Stimulated activated CD4-positive, alpha-beta T cell treated with anti-CD3 and anti-CD28 coated beads, Interleukin-2, amount 100 ng/mL, for 4 hours (primary cell): ENCODE results near the gene DNAJC4.
A peak's percentile ranks its signal among the peaks of the same experiment; 100 is the strongest.

Source experiments
- DNase-seq: peaks from one replicate; pipeline ENCODE4 v3.0.0-alpha.2; 2020; ENCODE audit warnings: low read depth

The DNAJC4 gene

GRCh38 chr11:64230171-64230984, at the start of gene DNAJC4:
TSS of gene DNAJC4 (plus strand) at chr11:64230548. CDS start at chr11:64230855, 307 bp downstream.
- DNase-seq, result peak; percentile 77

GRCh38 chr11:64180891-64181290, 49.5 kb upstream of the DNAJC4 start:
- no peak for DNase-seq

- no peak for DNase-seq
These were observed 48.6 kb upstream of the DNAJC4 start for GRCh38 chr11:64181506-64182411.

- no peak for DNase-seq
These were observed 46.5 kb upstream of the DNAJC4 start for GRCh38 chr11:64183890-64184289.

- DNase-seq, result no peak
These were observed 45.1 kb upstream of the DNAJC4 start for GRCh38 chr11:64185175-64185692.

GRCh38 chr11:64185693-64186491, 44.5 kb upstream of the DNAJC4 start, which contains the start of gene STIP1:
TSS of gene STIP1 (plus strand) at chr11:64186171. CDS start at chr11:64186262, 91 bp downstream.
- DNase-seq, result peak; percentile 99

- no peak for DNase-seq
These were observed 43.7 kb upstream of the DNAJC4 start for GRCh38 chr11:64186492-64187165.

GRCh38 chr11:64192434-64192833, 37.9 kb upstream of the DNAJC4 start:
- DNase-seq, result no peak

- no peak for DNase-seq
These were observed 33.7 kb upstream of the DNAJC4 start for GRCh38 chr11:64196626-64197025.

GRCh38 chr11:64198511-64198910, 31.8 kb upstream of the DNAJC4 start:
- DNase-seq, result no peak

- no peak for DNase-seq
These were observed 28.8 kb upstream of the DNAJC4 start for GRCh38 chr11:64201543-64201942.

- no peak for DNase-seq
These were observed 27.4 kb upstream of the DNAJC4 start for GRCh38 chr11:64202992-64203391.

- no peak for DNase-seq
These were observed 26.8 kb upstream of the DNAJC4 start for GRCh38 chr11:64203421-64204079.

- no peak for DNase-seq
These were observed 26.3 kb upstream of the DNAJC4 start for GRCh38 chr11:64204080-64204440.

GRCh38 chr11:64204464-64204989, 25.8 kb upstream of the DNAJC4 start:
- peak; percentile 74 for DNase-seq

GRCh38 chr11:64206457-64207255, 23.7 kb upstream of the DNAJC4 start, which contains the start of gene FERMT3:
TSS of gene FERMT3 (plus strand) at chr11:64206721. CDS start at chr11:64207365, 644 bp downstream.
- DNase-seq, result peak; percentile 73

GRCh38 chr11:64207256-64208085, 22.9 kb upstream of the DNAJC4 start:
- peak; percentile 82 for DNase-seq

- no peak for DNase-seq
These were observed 22.1 kb upstream of the DNAJC4 start for GRCh38 chr11:64208086-64208795.
